ENCODE data around the gene MID2.
"Not testable (repeated sequence)": the region's sequence is repeated elsewhere in the genome, so short reads cannot be mapped to it uniquely, and the experiment has no call there.

The MID2 gene

GRCh38 chrX:107842715-107843400 is 17.2 kb downstream of the MID2 start:
- no peak for DNase-seq (ENCODE audit: low spot score)

GRCh38 chrX:107845625-107846024 is 20.0 kb downstream of the MID2 start:
- no peak for DNase-seq (ENCODE audit: low spot score)

- no peak for DNase-seq (ENCODE audit: low spot score)
Measured at GRCh38 chrX:107848591-107848990, 22.9 kb downstream of the MID2 start.

GRCh38 chrX:107849747-107850421 is 24.2 kb downstream of the MID2 start:
- no peak for DNase-seq (ENCODE audit: low spot score)

GRCh38 chrX:107850422-107850765 is 24.7 kb downstream of the MID2 start:
- no peak for DNase-seq (ENCODE audit: low spot score)

- DNase-seq (ENCODE audit: low spot score), result no peak
Measured at GRCh38 chrX:107851215-107851614, 25.5 kb downstream of the MID2 start.

- DNase-seq (ENCODE audit: low spot score), result not testable (repeated sequence)
Measured at GRCh38 chrX:107851665-107852064, 26.0 kb downstream of the MID2 start.

- no peak for DNase-seq (ENCODE audit: low spot score)
Measured at GRCh38 chrX:107856289-107856688, 30.6 kb downstream of the MID2 start.

GRCh38 chrX:107857041-107857440 is 31.4 kb downstream of the MID2 start:
- DNase-seq (ENCODE audit: low spot score), result not testable (repeated sequence)

- no peak for DNase-seq (ENCODE audit: low spot score)
Measured at GRCh38 chrX:107857837-107858236, 32.2 kb downstream of the MID2 start.

- no peak for DNase-seq (ENCODE audit: low spot score)
Measured at GRCh38 chrX:107861056-107861455, 35.4 kb downstream of the MID2 start.

- DNase-seq (ENCODE audit: low spot score), result no peak
Measured at GRCh38 chrX:107871136-107871535, 45.5 kb downstream of the MID2 start.

- no peak for DNase-seq (ENCODE audit: low spot score)
Measured at GRCh38 chrX:107878106-107878505, 52.4 kb downstream of the MID2 start.

GRCh38 chrX:107880054-107880610 is 54.5 kb downstream of the MID2 start:
- no peak for DNase-seq (ENCODE audit: low spot score)

- DNase-seq (ENCODE audit: low spot score), result peak; percentile 3
Measured at GRCh38 chrX:107894038-107894437, 68.4 kb downstream of the MID2 start.

- DNase-seq (ENCODE audit: low spot score), result no peak
Measured at GRCh38 chrX:107902721-107903120, 77.1 kb downstream of the MID2 start.

- DNase-seq (ENCODE audit: low spot score), result no peak
Measured at GRCh38 chrX:107905366-107905765, 79.7 kb downstream of the MID2 start.

GRCh38 chrX:107924136-107924746 is 98.6 kb downstream of the MID2 start:
- no peak for DNase-seq (ENCODE audit: low spot score)

- DNase-seq (ENCODE audit: low spot score), result no peak
Measured at GRCh38 chrX:107934262-107934661, 108.6 kb downstream of the MID2 start.

- DNase-seq (ENCODE audit: low spot score), result no peak
Measured at GRCh38 chrX:107935200-107935599, 109.5 kb downstream of the MID2 start.

GRCh38 chrX:107935664-107936433 is 110.2 kb downstream of the MID2 start:
- no peak for DNase-seq (ENCODE audit: low spot score)

GRCh38 chrX:107936434-107936730 is 110.7 kb downstream of the MID2 start:
- no peak for DNase-seq (ENCODE audit: low spot score)

- no peak for DNase-seq (ENCODE audit: low spot score)
Measured at GRCh38 chrX:107940095-107940494, 114.4 kb downstream of the MID2 start.

All from globus pallidus (tissue), 1 donor.